Measurements from ENCODE around the gene KCNQ1.

KCNQ1 gene

DNA sequence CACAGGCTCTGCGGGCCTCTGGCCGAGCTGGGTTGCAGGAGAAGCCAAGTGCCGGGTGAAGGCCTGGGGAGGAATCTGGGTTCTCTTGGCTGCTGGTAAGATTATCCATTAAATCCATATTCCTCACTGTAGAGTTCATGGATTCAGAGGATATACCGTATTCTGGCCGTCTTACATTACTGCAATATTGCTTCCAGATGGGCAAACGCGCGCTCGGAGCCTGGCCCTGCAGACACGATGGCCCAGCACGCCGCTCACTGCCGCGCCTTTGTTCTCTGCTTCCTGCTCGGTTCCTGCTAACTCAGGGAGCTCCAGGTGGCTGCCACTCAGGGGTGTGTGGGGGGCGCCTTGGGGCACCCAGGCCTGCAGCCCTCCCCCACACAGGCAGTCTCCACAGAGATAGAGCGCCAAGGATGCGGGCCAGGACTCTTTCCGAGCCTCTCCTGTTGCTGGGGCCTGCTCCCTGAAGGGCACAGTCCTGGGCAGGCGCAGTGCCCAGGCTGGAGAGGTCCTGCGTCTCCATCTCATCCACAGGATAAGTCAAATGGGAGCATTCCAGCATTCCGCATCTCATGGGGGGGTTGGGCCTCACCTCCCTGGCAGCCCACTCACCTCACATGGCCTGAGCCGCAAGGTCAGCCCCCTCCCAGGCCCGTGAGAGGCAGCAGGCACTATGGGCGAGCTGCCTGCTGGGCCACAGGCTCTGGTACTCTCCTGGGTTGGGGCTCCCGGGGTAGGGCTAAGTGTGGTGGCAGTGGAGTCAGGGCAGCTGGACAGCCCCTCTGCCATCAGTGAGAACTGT lies 269.1 kb downstream of the KCNQ1 start:
- no peak for DNase-seq (ENCODE audit: low read depth, low spot score)

DNA sequence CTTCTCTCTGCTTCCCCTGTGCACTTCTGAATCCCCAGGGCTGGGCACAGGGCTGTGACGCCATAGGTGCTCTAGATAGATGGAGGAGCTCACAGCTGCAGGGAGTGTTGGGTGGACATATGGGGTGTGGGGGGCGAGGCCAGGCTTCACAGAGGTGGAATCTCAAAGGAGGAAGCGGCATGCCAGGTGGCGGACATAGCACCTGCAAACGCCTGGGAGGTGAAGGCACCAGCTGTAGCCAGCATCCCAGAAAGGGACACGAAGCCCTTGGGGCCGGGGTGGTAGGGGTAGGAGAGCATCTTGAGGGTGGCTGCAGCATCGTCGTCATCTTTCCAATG lies 269.6 kb downstream of the KCNQ1 start:
- DNase-seq (ENCODE audit: low read depth, low spot score), result no peak

DNA sequence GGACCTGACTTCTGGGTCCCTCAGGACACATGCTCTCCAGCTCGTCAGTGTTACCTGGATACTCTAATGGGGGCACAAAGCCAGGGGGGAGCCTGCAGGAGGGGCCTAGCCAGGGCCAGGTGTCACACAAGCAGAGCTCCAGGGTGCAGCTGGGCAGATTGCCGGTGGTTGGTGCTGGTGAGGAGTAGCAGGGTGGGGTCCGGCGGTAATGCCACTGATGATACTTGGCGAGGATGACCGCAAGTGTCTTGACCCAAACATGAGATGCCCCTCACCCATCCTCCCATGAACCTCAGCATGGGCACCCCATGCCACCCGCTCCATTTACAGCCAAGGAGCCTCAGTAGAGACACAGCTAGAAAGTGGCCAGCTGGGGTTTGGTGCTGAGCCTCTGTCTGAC lies 270.1 kb downstream of the KCNQ1 start:
- DNase-seq (ENCODE audit: low read depth, low spot score), result no peak

DNA sequence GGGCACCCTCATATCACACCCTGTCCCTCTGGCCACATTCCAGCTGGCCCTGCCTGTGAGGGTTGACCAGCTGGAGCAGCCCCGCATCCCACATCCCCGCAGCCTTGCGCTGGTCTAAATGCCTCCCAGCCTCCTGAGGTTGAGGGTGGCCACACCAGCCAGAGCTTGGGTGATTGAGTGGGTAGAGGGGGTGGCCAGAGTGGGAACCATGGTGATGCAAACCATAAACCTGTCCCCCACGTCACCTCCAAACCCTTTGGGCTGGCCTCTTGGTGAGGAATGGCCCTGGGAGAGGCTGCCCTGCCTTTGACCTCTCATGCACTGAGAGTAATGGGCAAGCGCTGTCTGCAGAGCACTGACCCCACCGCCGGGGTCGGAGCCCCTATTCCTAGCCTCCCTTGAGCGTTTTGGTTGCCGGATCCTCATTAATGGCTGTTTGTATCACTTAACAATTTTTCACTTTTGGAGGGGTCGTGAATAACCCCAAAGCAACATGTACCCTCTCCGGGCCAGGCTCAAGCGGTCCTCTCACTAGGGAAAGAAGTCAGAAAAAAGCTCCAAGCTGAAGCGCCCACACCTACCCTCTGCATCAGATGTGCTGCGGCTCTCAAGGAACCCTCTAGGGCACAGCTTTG lies 271.0 kb downstream of the KCNQ1 start:
- no peak for DNase-seq (ENCODE audit: low read depth, low spot score)

DNA sequence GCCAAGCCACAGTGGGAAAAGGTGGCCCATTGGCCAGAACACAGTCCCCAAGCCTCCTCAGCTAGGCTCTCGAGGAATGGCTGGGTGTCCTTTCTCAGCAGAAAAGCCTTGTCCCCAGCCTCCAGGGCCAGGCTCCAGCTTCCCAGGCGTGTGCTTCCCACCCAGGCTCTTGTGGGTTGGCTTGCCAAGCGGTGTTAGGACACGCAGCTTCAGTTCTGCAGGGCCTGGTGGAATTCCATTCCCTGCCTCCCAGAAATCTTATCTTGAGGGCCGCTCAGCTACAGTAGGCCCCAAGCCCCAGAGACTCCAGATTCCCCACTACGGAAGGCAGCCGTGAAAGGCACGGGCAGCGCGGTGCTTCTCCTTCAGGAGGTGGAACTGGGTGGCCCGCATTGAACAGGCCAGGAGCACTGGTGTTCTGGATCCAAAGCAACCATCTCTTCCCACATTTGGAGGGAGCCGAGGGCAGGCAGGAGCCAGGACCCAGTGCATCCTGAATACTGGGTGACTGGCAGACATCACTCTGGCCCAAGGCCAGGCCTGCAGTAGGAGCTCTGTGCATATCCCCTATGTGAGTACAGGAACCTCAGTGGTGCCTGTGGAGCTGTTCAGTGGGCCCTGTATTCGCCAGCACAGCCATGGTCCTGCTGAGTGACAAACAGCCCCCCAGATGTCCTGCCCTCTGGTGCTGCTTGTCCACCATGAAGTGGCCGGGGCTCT lies 271.7 kb downstream of the KCNQ1 start:
- DNase-seq (ENCODE audit: low read depth, low spot score), result no peak

DNA sequence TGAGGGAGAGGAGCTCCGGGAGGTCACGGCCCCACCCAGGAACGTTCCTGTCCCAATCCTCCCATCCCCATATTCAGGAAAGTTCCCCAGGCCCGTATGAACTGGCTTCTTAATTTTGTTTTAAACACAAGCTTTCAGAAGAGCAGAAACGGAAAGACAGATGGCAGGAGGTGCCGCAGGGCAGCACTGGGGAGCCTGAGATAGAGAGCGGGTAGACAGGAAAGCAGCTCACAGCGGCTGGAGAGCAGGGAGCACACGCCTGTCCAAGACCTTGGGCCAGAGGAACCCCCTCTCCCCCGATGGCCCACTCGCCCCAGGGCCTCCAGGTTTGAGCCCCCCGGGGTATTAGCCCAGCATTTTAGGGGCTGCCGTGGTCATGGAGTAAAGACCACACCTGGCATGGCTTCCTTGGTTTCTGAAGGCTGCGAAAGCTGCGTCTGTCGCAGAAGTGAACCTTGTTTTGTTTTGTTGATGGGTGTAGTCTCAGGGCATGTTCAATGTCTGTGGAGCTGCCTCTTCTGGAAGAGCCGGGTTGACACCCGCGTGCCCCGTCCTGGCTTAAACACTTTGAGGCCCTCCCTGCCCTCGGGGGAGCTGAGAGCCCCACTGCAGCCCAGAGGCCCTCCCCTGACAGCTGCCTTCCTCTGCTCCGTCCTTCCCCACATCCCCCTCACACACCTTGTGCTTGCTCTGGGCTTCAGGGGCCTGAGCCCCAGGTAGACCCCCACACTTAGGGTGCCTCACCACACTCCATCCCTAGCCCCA lies 272.9 kb downstream of the KCNQ1 start:
- no peak for DNase-seq (ENCODE audit: low read depth, low spot score)

DNA sequence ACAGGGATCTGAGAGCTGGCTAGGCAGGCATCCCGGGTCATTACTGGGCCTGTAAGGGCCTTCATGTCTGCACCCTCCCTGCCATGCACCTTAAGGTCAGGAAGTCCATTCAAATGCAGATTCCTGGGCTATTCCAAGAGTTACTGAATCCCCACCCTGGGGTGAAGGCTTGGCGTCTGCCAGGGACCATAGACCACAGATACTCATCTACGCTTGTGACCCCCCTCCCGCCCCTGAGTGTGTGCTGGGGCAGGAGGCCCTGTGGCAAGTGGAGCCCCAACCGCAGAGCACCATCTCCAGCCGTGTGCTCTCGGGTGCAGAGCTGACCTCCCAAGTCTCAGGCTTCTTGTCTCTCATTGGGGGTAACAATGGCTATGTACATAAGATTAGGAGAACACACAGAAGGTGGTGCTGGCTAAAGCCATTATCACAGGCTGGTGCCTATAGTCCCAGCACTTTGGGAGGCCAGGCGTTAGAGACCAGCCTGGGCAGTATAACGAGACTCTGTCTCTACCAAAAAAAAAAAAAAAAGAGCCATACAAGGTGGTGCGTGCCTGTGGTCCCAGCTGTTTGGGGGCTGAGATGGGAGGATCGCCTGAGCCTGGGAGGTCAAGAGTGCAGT lies 274.1 kb downstream of the KCNQ1 start:
- no peak for DNase-seq (ENCODE audit: low read depth, low spot score)

DNA sequence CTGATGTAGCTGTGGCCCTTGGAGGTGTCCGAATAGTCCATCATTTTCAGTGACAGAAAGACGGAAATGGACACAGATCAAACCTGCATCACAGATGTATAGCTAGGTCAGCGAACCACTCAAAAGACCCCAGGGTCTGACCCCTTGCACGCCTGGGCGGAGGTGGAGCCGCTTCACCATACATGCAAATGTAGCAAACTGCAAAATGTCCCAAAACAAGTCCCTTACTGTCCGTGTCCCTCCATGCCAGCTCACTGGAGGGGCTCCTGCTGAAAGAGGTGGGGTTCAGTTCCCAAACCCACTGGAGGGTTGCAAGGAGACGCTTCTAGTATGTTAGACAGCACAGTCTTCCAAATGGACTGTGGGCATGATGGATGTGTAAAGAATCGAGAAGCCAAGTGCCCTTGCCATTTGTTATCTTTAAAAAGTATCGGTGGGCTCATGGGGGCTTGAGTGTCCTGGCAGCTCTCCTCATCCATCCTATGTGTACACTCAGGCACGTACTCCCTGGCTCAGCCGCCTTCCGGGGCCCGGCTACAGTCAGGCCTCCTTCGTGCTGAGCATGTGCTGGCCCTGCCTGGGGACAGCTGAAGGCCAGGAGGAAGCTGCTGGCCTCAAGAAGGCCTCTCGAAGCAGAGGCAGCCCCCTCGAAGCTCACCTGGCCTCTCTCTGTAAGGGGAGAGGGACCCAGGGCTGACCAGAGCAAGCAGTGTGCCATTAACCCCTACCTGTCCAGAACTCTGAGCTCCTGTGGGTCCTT lies 275.2 kb downstream of the KCNQ1 start:
- no peak for DNase-seq (ENCODE audit: low read depth, low spot score)

DNA sequence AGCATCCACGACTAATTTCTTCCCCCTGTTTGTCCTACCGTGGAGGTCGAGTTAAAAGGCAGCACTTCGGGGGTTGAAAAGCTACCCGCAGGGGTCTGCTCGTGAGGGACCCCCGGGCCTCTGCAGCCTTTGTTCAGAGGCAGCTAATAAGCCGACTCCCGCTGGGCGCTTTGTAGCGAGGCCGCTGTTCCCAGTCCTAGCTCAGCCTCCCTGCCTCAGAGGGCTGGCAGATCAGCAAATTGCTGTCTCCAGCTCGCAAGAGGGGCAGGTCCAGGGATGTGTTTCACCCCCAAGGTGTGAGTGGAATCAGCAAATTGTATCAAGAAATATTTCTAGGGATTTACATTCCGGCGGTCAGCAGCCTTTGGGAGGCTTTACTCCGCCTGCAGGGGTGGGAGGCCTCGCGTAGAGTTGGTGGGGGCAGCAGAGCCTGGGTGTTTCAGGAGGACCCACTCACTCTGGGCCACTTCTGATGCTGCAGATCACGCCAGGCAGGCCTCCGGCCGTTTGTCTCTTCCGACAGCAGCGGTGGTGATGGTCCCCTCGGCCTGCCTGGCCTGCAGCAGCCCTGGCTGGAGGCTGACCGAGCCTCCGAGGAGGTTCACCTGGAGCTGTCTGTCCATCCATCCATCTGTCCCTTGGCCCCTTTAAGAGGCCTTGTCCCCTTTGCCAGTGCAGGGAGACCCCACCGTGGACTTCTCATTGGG lies 276.6 kb downstream of the KCNQ1 start:
- no peak for DNase-seq (ENCODE audit: low read depth, low spot score)

DNA sequence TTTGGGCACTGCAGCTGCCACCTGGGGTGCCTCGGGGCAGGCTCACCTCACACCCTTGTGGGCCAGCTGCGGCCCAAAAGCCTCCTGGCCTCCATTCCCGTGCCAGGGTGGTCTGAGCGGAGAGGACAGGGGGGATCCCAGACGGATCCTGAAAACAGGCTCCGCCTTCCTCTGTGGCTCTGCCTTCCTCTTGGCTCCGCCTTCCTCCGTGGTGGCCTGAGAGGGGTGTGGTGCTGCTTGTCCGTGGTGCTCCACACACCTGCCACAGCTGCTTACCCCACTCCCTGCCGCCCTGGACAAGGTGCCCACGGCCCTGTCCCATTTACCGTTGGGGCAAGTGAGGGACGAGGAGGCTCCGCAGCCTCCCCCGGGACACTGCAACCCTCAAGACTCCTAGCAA lies 278.1 kb downstream of the KCNQ1 start:
- DNase-seq (ENCODE audit: low read depth, low spot score), result no peak

DNA sequence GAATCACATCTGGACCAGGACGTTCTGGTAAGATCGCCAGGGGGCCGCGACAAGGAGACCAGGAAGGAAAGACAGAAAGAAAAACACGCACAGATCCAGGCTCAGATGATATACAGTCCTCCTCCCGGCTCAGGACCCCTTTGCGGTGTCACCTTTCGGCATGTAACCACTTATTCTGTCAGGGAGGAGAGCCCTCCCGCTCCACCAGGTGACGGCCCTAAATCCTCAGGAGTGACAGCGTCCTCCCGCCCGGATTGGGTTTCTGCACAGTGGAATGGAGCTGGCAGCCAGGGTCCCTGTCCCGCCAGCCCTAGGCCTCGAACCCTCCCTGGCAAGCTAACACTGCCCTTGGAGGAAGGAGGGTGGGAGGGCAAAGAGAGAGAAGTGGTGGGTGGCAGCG lies 279.3 kb downstream of the KCNQ1 start:
- no peak for DNase-seq (ENCODE audit: low read depth, low spot score)

DNA sequence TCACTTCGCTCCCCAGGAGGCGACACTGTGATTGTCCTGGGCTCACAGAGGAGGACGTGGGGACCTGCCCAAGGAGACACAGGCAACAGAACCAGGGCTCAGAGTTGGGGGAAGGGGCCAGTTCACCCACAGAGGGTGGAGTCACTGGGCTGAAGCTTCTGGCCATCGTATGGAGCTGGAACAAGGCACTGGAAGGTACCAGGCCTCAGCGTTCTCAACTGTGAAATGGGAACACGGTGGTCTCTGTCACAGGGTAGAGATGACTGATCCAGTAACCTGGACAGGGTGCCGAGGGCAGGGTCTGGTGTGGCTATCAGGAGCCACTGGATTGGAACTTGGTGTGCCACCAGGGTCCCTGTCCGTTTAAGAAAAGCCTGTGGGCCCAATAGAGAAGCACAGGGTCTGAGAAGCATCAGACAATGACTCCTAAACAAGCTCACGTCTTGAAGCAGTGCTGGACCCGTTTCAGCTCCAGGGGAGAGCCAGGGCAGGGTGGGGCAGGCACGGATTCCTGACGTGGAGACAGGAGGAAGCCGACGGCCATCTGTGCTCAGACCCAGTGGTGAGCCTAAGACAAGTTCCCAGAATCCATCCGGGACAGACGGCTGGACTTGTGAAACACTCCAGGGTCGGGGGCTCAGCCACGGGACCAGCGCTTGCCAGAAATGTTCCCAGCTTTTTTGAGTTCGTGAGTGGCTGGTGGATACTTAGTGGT lies 280.0 kb downstream of the KCNQ1 start:
- DNase-seq (ENCODE audit: low read depth, low spot score), result no peak

DNA sequence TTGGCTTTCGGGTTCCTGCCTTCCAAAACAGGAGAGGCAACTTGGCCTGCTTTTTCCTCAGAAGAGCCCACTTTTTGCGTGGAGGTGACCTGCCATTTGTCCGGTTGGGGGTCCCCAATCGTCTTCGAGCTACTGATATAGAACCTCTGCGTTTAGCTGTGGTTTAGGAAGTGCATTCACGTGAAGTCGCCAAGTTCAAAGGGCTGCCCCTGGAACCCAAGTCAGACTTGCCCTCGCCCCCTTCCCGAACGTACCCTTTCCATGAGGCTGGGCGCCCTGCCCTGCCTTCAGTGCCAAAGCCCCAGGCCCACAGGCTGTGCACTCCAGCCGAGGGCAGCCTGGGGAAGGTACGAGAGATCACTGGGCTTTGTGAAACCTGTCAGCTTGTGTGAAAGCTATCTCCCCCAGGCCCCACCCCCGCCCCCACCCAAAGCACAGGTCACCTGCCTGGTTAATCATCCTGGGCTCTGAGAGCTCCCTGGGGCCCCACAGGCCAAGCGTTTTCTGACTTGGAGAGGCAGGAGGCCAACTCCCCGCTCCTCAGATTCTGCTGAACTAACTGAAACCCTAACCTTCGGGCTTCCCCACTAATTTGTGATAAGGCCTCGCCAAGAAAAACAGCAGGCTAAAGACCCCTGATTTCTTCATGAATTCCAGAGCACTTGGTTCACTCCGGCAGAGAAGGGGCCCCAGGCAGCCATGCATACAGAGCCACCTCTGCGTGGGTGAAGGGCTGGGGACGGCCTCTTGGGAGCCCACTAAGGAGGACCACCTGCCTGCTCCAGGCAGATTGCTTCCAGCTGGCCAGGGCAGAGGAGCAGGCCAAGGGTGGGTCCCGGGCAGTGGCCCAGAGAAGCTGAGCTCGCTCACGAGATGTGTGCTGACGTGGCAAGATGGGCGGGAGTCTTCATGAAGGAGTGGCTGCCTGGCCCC lies 280.8 kb downstream of the KCNQ1 start:
- no peak for DNase-seq (ENCODE audit: low read depth, low spot score)

DNA sequence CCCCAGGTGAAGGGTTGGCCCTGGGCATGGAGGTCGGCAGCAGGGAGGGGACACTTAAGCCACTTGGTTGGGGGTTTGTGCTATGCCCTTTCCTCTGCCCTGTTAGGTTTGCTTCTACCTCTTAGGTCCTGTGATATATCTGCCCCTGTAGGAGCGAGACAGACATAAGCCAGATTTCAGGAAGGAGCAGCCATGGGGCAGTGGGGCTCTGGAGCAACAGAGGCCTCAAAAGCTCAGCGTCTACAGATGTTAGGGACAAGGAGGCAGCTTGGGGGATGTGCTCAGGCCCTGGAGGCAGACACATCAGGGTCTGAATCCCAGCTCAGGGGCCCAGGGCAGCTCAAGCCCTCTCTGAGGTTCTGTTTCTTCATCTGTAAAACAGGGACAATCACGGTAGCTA lies 282.2 kb downstream of the KCNQ1 start:
- no peak for DNase-seq (ENCODE audit: low read depth, low spot score)

DNA sequence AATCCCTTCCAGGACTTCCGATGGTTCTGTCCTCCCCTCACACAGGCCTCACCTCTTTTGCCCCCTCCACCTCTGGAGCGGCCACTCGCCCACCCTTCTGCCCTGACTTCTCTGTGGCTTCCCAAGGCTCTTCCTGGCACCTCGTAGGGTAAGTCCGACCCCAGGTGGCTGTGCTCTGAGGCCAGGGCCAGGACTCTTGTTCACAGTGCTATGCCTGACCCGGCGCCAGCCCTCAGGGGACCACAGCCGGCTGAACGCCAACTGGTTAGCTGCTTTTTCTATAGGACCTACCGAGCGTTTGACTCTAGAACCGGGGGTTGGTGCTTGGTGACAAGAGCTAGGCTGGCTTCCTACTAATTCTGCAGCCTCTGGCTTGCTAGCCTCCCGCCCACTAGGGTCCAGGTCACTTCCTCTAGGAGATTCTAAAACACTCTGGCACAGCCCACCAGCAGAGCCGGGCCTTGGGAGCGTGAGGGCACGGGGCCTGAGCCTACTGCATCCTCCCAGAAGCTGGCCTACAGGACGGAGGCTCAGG lies 283.4 kb downstream of the KCNQ1 start:
- no peak for DNase-seq (ENCODE audit: low read depth, low spot score)

DNA sequence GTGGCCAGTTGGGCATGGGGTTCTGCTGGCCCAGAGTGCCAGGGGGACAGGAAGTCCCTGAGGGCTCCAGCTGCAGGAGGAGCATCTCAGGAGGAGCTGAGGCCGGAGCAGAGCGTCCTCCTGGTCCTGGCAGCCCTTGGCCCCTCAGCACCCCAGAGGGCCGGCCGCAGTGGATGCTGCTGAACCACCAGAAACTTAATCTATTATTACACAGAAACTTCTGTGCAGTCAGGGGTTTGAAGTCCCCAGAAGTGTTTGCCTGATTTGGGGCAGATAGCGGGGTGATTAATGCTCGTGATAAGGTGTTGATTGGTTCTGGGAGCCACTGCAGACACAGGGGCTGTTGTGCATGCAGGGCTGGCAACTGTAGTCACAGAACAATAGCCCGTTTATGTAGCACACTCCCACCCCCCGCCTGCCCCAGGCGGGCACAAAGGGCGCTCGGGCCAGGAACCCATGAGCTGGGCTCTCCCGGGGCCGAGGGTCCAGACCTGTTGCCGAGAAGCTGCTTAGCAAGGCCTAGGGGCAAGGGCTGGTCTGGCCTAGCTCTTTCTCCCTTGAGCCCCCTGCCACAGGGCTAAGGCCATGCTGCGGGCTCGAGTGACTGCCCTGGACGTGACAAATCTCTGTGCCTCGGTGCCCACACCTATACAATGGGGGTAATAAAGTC lies 284.0 kb downstream of the KCNQ1 start:
- DNase-seq (ENCODE audit: low read depth, low spot score), result no peak

DNA sequence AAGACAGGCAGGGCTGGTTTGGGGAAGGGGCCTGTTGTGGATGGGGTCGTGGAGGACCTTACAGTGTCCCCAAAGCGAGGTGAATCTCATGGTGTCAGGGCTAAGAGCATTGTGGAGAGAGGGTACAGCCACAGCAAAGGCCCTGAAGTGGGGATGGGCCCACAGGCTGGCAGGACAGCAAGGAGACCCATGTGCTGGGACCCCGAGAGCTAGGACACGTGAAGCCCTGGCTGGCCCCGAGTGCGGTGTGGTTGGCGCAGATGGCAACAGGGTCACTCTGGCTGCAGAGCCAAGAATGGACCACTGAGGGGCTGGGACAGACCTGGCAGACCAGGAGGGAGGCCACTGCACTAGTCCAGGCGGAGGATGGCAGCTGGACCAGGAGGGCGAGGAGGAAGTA lies 285.0 kb downstream of the KCNQ1 start:
- no peak for DNase-seq (ENCODE audit: low read depth, low spot score)

All from activated naive CD8-positive, alpha-beta T cell treated with anti-CD3 and anti-CD28 coated beads, Interleukin-2, amount 50 U/mL, for 16 hours (primary cell).